ENCODE data around the gene HM13. TPM values are rescaled to one million over a fixed set of nuclear protein-coding genes. Genes with fewer than 3 reads are reported as not detected.
"Not testable (repeated sequence)": the region's sequence is repeated elsewhere in the genome, so short reads cannot be mapped to it uniquely, and the experiment has no call there.

Gene HM13
- total and polyA plus RNA-seq, 2 of the 13 experiments (the other 11 are each of a cell fraction or from before 2014, with no cell fraction given): 118 to 243 TPM

DNA sequence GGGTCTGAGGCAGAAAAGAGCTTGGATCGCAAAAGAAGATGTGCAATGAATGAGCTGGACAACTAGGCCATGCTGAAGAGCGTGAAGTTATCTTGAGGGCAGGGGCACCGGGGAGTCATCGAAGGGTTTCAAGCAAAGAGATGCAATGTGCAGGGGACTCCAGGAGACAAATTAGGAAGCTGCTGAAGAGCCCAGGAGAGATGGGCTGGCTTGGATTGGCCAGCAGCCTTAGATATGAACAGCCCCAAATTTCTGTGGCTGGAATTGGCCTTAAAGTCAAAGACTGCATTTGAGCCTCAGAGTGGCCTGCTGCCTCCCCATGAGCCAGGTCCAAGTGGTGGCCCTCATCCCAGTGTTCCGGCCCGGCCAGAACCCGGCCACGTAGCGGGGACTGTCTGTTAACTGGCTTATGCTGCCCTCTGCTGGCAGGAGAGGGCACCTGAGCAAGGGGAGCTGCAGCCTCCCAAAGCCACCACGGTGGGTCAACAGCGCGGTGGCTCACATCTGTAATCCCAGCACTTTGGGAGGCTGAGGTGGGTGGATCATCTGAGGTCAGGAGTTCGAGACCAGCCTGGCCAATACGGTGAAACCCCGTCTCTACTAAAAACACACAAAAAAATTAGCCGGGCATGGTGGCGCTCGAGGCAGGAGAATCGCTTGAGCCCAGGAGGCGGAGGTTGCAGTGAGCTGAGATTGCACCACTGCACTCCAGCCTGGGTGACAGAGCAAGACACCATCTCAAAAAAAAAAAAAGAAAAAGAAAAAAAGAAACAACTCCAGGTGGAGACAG lies 11.2 kb upstream of the HM13 start (continued):
- TF ChIP-seq ZBED4 (CRISPR knock-in tag; IDR thresholded peaks at IDR 0.05; ENCODE audit: borderline replicate concordance) (peak; percentile 96), SP1 (CRISPR knock-in tag; IDR thresholded peaks at IDR 0.05) (peak; percentile 35; the same call in 1 of the 2 replicates), SMAD3 (CRISPR knock-in tag; IDR thresholded peaks at IDR 0.05) (peak; percentile 62; the same call in 1 of the 2 replicates), RELA (CRISPR knock-in tag; IDR thresholded peaks at IDR 0.05) (0 out of 2 replicates have a peak, but pooled peaks have one; percentile 67), FOXK2 (IDR thresholded peaks at IDR 0.05) (0 out of 2 replicates have a peak, but pooled peaks have one; percentile 15), ARNT2 (CRISPR knock-in tag; IDR thresholded peaks at IDR 0.05; ENCODE audit: low read depth) (peak; percentile 51; the same call in 1 of the 2 replicates), ZNF687 (CRISPR knock-in tag; IDR thresholded peaks at IDR 0.05) (peak; percentile 65), ZNF788 (CRISPR knock-in tag; IDR thresholded peaks at IDR 0.05; ENCODE audit: borderline replicate concordance) (peak; percentile 49; the same call in 1 of the 2 replicates), FOXO1 (CRISPR knock-in tag; IDR thresholded peaks at IDR 0.05) (peak; percentile 77), THAP11 (CRISPR knock-in tag; IDR thresholded peaks at IDR 0.05) (peak; percentile 62; the same call in 1 of the 2 replicates), ZNF776 (CRISPR knock-in tag; IDR thresholded peaks at IDR 0.05) (0 out of 2 replicates have a peak, but pooled peaks have one; percentile 43), NR0B2 (CRISPR knock-in tag; IDR thresholded peaks at IDR 0.05) (peak; percentile 76), ZNF501 (CRISPR knock-in tag; IDR thresholded peaks at IDR 0.05) (peak; percentile 61), ZNF724P (CRISPR knock-in tag; IDR thresholded peaks at IDR 0.05; ENCODE audit: borderline replicate concordance) (peak; percentile 67; the same call in 1 of the 2 replicates), RXRA (CRISPR knock-in tag; IDR thresholded peaks at IDR 0.05) (peak; percentile 49; the same call in 1 of the 2 replicates), MXD3 (CRISPR knock-in tag; IDR thresholded peaks at IDR 0.05) (0 out of 2 replicates have a peak, but pooled peaks have one; percentile 39), SALL2 (CRISPR knock-in tag; IDR thresholded peaks at IDR 0.05) (peak; percentile 69; the same call in 1 of the 2 replicates)
- not testable (repeated sequence) for TF ChIP-seq SP1 (IDR thresholded peaks at IDR 0.05)
- TF ChIP-seq, protein P1, sequence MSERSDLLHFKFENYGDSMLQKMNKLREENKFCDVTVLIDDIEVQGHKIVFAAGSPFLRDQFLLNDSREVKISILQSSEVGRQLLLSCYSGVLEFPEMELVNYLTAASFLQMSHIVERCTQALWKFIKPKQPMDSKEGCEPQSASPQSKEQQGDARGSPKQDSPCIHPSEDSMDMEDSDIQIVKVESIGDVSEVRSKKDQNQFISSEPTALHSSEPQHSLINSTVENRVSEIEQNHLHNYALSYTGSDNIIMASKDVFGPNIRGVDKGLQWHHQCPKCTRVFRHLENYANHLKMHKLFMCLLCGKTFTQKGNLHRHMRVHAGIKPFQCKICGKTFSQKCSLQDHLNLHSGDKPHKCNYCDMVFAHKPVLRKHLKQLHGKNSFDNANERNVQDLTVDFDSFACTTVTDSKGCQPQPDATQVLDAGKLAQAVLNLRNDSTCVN (CRISPR knock-in tag; IDR thresholded peaks at IDR 0.05; ENCODE audit: borderline replicate concordance): peak; percentile 41; the same call in 1 of the 2 replicates

All from HepG2 (cell line).